Right ventricle myocardium superior (tissue), 1 donor: ENCODE data around the gene PIPOX. TPM values are rescaled to one million over a fixed set of nuclear protein-coding genes. Genes with fewer than 3 reads are reported as not detected.

Source experiments
- ATAC-seq: fragments of 200-7000 bp; cut with Tn5 transposase; one replicate; pipeline ENCODE4 v1.9.1; 2020; ENCODE audit warnings: mild to moderate bottlenecking; ENCODE audit not compliant: poor library complexity
- DNase-seq: peaks from one replicate; pipeline ENCODE4 v3.0.0-alpha.2; 2020
- intact Hi-C: fragments of 100-400 bp; cut with DNase I; formaldehyde crosslinking; loops from one replicate; pipeline ENCODE4 v1.11.2; 2022
- total RNA-seq: library from RNA; stranded (reverse); fragmentation: NEBNext Ultra II Directional; extraction: Animal tissue kit (Norgen Biotek cat#: 25700); gene quantifications from one replicate; pipeline ENCODE4 v1.2.1, GENCODE V29; 2021
- donor health status: DM: no; HTN: yes; CAD: no; lungs with severe emphysema.

Gene PIPOX
- total RNA-seq, 1 donor from 2014 or later: 1.00 TPM

DNA sequence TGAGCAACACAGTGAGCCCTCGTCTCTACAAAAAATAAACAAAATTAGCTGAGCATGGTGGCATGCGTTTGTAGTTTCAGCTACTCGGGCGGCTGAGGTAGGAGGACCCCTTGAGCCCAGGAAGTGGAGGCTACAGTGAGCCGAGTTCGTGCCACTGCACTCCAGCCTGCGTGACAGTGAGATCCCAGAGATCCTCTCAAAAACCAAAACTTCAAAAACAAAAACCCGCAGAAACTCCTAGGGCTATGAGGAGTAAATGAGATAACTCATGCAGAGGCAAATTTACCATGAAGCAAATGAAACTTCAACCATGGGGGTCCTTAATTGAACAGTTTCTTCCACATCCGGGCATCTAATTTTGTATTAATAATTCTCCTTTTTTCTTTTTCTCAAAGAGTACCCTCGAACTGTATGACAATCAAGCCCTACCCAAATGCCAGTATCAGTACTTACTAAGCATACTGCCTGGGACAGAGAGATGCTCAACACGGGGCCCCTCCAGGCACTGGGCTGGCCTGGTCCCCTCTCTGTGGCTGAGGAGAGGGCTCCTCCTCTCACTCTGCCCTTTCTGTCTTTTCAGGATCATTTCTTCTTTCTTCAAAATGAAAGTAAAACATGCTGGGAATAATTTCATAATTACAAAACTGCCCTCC, 789 bp upstream of the PIPOX start:
- ATAC-seq (no peak), DNase-seq (no peak)
- intact Hi-C loops: no loop called here

DNA sequence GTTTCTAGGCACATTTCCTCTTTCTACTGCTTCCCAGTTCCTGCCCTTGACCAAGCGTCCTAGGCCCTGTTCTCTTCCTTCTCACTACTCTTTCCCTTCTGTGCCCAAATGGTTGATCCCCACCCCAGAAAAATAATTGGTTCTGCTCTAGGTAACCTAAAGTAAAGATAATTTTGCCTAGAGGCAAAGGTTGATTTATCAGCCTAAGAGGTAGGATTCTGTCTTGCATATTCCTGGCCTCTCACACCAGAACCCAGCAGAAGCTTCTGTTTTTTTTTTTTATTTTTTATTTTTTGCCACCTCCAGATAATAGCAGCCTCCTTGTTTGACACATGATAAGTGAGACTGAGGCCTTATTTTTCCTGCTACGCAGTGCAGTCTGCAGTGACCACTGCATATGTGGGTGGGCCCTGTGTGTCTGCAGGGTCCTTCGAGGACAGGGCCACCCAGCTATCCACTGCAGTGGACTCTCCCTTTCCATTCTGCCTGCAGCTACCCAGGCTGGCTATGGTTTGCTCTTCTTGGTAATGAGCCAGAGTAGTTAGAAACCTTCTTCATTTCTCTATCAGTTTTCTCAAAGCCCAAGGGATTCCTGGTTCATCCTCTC, 701 bp downstream of the PIPOX start:
- intact Hi-C loops: no loop called here
- no peak for ATAC-seq
- no peak for DNase-seq

GRCh38 chr17:29045026-29045425, 2.1 kb downstream of the PIPOX start:
- ATAC-seq: no peak
- DNase-seq: no peak
- intact Hi-C loops: no loop called here

DNA sequence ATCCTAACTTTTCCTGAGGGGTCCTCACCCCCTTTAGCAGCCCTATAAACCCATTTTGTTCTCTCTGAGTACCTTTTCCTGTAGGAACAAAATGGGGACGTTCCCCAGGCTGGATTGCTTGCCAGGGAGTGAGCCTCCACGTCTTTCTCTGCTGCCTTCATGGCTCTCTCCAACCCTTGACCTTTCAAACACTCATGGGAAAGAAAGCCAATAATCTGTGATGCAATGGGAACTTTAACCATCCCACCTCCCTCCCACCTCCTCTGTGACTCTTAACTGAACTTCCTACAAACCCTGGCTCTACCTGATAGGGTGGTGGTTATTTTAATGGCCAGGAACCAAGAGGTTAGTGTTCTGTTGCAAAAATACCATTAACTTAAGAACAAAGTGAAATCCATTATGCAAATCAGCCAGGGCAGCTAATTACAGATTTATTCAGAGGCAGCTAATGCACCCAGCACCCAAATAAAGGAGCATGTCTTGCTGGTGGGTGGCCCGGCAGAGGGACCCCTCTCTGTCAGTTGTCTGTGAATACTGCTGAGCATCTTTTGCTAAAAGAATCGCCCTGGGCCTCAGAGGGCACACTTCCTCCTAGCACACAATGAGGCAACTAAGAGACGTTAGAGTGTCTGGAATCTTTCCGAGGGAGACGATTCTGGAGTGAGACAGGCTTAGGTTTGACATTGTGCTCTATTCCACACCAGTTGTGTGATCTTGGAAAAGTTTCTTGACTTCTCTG, 3.0 kb downstream of the PIPOX start:
- no peak for DNase-seq
- intact Hi-C loops: no loop called here
- no peak for ATAC-seq

DNA sequence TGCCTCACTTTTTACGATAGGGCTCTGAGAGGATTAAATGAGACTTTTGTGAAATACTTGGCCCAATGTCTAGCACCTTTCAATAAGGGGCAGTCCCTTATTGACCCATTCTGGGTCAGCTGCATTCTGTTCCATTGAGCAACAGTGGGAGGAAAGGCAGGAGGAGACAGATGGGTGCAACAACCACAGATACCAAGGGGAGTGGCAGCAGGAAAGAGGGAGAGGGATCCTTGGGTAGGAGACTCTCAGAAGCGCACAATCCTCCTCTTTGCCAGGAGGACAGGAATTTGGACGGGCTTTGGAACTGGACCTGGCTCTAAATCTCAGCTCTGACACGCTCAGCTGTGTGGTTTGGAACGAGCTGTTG, 3.5 kb downstream of the PIPOX start:
- intact Hi-C loops: no loop called here
- ATAC-seq (no peak), DNase-seq (no peak)

- ATAC-seq: no peak
- no peak for DNase-seq
- intact Hi-C loops: no loop called here
Measured at GRCh38 chr17:29048440-29049368, 5.8 kb downstream of the PIPOX start.

GRCh38 chr17:29049541-29050145, 6.7 kb downstream of the PIPOX start:
- ATAC-seq (no peak), DNase-seq (no peak)
- intact Hi-C loops: no loop called here

DNA sequence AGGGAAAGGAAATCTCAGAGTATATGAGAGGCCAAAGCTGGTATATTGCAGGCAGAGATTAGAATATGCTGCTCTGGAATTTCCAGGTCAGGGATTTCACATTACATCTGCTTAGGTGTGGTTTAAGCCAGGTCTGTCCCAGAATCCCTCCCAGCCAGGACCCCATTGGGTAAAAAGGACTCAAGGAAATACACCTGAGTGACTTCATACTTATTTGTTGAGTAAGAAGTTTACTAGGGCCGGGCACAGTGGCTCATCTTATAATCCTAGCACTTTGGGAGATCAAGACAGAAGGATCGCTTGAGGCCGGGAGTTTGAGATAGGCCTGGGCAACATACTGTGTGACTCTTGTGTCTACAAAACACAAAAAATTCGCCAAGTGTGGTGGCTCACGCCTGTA, 7.2 kb downstream of the PIPOX start:
- DNase-seq: no peak
- intact Hi-C loops: no loop called here
- no peak for ATAC-seq

DNA sequence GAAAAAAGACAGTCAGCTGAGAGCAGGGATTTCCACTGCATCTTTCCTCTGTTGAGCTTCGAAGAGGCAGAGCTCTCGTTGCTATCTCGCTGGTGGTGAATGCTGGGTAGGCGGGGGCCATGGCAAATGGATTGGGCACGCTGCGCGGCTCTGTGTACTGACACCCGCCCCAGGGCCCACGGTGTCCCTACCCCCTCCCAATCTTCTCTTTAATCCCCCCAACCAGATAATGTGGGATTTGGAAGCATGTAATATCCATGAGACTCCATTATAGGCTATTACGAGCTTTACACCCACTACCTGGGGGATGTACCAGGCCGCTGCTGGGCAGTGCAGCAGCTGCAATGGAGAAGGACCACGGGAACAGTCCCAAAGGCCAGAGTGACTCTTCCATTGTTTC, 8.3 kb downstream of the PIPOX start:
- ATAC-seq (no peak), DNase-seq (no peak)
- intact Hi-C loops: no loop called here

DNA sequence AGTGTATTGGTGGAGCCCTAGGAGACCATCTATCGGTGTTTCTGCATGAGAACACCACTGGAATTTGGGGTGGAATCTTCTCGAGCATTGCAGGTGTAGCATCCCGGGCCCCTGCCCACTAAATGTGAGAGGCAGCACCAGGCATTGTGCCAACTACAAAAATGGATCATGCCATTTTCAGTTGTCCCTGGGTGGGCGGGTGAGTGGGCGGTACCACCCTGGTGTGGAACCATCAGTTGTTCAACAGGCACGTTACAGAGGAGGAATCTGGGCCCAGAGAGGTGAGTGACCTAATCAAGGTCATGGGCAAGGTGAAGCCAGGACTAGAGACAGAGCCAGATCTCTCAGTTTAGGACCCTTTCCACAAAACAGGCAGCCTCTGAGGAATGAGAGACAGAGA, 8.8 kb downstream of the PIPOX start:
- DNase-seq: no peak
- no peak for ATAC-seq
- intact Hi-C loops: no loop called here

DNA sequence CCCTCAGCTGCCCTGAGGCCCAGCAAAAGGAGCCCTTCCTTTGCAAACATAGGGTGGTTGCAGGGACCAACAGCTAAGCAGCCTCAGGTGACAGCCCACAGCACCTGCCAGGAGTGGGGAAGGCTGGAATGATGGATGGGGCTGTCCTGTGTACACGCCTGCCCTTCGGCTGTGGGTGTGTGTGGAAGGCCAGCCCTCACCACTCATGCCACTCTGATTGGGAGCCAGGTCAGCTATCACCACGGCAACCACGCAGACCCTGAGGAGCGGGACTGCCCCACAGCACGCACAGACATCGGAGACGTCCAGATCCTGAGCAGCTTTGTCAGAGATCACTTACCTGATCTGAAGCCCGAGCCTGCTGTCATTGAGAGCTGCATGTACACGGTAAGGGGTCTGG, 11.9 kb downstream of the PIPOX start:
- intact Hi-C loops: no loop called here
- DNase-seq (no peak), ATAC-seq (no peak)

GRCh38 chr17:29057361-29057760, 14.4 kb downstream of the PIPOX start:
- ATAC-seq: no peak
- intact Hi-C loops: no loop called here
- no peak for DNase-seq

DNA sequence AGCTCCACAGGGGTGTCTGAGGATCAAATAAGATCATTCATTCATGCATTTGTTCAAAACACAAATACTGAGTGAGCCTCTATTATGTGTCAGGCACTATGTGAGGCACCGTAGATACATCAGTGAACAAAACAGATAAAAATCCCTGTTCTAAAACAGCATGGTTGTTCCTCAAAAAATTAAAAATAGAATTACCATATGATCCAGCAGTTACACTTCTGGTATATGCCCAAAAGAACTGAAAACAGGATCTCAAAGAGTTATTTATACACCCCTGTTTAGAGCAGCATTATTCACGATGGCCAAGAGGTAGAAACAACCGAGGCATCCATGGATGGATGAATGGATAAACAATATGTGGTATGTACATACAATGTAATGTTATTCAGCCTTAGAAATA, 15.4 kb downstream of the PIPOX start:
- intact Hi-C loops: no loop called here
- ATAC-seq (no peak), DNase-seq (no peak)

- ATAC-seq: no peak
- DNase-seq: no peak
- intact Hi-C loops: no loop called here
Measured at GRCh38 chr17:29059281-29059680, 16.3 kb downstream of the PIPOX start.

DNA sequence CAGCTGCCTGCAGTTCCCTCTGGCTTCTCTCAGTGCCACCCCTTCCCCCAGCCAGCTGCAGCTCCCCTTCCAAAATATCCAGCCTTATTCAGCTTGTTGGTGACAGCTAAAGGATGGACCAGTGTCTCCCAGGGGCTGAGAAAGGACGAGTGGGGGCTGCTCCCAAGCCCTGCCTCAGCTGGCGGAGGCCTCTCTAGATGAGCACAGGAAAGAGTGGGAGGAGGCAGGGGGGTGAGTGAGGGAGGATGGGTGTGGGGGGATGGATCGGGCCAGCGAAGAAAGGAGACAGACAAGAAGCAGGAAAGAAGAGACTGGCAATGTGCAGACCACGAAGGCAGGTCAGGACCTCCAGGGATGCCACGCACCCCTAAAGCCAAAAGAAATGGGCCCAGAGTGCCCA, 17.5 kb downstream of the PIPOX start:
- no peak for DNase-seq
- intact Hi-C loops: no loop called here
- peak; percentile 22 for ATAC-seq

GRCh38 chr17:29061036-29061435, 18.1 kb downstream of the PIPOX start:
- intact Hi-C loops: no loop called here
- DNase-seq: no peak
- ATAC-seq: peak; percentile 75

GRCh38 chr17:29062215-29062614, 19.3 kb downstream of the PIPOX start:
- DNase-seq (no peak), ATAC-seq (no peak)
- intact Hi-C loops: no loop called here

DNA sequence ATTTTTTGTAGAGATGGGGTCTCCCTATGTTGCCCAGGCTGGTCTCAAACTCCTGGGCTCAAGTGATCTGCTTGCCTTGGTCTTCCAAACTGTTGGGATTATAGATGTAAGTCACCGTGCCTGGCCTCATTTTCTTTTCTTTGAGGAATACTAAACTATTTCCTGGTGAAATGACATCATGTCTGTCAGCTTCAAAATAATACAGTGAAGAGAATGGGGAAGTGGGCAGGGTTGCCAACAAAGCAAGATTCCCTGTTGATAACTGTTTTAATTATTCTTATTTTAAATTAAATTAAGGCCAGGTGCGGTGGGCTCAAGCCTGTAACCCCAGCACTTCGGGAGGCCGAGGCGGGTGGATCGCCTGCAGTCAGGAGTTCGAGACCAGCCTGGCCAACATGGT, 21.1 kb downstream of the PIPOX start:
- ATAC-seq (no peak), DNase-seq (no peak)
- intact Hi-C loops: no loop called here

GRCh38 chr17:29066047-29066446, 23.1 kb downstream of the PIPOX start:
- intact Hi-C loops: no loop called here
- ATAC-seq (no peak), DNase-seq (no peak)
